HUES48 (cell line): ENCODE results near the gene CACNA1E.

ENCODE experiments used
- H3K27ac ChIP-seq: one replicate; pipeline ENCODE4 v1.7.0; 2013; ENCODE audit warnings: low read depth, low read length, inconsistent platforms
- H3K27me3 ChIP-seq: 2 replicates; pipeline ENCODE4 v1.6.1; 2013; ENCODE audit warnings: mild to moderate bottlenecking, low read length; ENCODE audit not compliant: control insufficient read depth, insufficient read depth
- H3K36me3 ChIP-seq: 2 replicates; pipeline ENCODE4 v1.6.1; 2013; ENCODE audit warnings: low read length; ENCODE audit not compliant: control insufficient read depth, insufficient read depth
- H3K4me1 ChIP-seq: 2 replicates; pipeline ENCODE4 v1.6.1; 2013; ENCODE audit warnings: mild to moderate bottlenecking, low read length; ENCODE audit not compliant: control insufficient read depth, insufficient read depth
- H3K4me3 ChIP-seq: 2 replicates; pipeline ENCODE4 v1.5.1; 2013; ENCODE audit warnings: mild to moderate bottlenecking, low read depth, low read length
- H3K9ac ChIP-seq: 2 replicates; pipeline ENCODE4 v1.6.1; 2013; ENCODE audit warnings: mild to moderate bottlenecking, low read depth, low read length, moderate library complexity
- H3K9me3 ChIP-seq: 2 replicates; pipeline ENCODE4 v1.6.1; 2013; ENCODE audit warnings: low read length; ENCODE audit not compliant: control insufficient read depth, insufficient read depth

Gene CACNA1E

DNA sequence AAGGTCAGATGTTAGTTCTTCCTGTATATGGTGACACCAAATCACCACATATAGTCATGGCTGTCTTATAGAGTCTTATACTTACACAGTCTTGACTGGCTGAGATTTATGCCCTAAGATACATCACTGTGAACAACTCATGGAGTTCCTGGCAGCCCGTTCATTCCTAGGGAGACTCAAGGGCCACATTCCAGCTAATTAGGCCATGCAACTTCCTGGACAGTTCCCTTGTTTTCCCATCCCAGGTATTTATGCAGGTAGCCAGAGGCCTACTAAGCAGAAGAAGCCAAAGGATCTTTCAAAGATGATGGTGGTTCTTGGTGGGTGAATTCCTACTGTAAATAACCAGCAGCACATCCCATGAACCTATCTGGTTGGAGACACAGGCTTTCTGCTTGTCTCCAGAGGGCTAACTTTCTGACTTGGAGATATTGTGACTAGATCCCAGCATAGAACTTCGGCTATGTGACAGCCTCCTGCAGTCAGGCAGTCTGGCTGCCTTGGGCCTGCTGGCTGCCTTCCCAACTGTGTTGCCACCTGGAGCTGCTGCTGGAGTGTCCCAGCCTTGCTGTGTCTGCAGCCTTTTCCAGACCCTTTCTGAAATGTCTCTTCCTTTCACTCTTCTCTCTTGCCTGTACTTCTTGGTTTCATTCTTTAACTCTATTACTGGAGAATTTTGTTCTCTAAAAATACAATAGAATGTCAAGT lies 283.8 kb downstream of the CACNA1E start:
- Histone ChIP-seq H3K4me1 (no peaks in the 10 kb centered on the region), H3K9me3 (no peaks in the 10 kb centered on the region), H3K4me3 (no peak overlapping the region), H3K9ac (no peak overlapping the region), H3K27ac (no peak overlapping the region), H3K27me3 (no peaks in the 10 kb centered on the region), H3K36me3 (no peaks in the 10 kb centered on the region)

DNA sequence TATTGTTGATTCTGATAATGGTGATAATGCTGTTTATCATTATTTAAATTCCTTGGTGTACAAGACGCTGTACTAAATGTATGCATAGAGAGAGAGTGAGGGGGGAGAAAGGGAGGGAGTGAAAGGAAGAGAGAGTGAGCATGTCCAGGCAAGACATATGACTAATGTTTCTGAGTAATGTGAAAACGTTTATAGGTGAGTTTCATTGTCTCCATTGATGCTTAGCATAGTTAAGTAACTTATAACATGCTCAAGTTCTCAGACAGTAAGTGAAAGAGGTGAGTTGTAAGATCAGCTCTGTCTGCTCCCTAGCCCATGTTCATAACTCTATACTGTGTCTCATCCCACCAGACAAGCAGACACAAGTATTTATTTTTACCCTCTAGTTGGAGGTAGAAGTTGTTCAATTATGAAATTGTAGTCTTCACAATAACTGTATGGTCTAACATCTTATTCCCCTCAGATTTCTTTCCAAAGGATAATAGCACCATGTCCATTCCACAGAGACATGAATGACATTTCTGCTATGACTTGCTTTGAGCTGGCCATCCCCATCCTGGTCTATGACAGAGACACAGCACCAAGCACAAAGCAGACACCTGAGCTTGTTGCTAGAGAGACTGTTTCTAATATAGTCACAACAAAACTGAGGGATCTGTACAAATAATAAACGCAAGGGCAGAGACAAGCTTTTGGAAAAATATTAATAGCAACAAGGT lies 285.1 kb downstream of the CACNA1E start:
- Histone ChIP-seq H3K4me1 (no peaks in the 10 kb centered on the region), H3K4me3 (no peak overlapping the region), H3K27ac (no peak overlapping the region), H3K9me3 (no peaks in the 10 kb centered on the region), H3K36me3 (no peaks in the 10 kb centered on the region), H3K27me3 (no peaks in the 10 kb centered on the region), H3K9ac (no peak overlapping the region)

DNA sequence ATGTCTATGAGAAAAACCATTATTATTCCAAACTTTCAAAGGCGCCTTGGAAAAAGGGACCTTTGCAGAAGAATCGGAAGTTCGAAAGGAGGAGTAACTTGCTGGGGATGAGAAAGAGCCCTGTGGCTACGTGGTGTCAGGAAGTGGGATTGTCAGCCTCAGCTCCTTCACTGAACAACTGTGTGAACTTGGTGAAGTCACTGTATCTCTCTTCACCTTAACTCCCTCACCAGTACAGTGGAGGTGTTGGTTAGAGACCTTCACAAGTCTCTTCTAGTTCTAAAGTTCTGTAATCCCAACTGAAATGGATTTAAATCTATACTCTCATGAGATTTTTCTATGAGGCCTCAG lies 285.6 kb downstream of the CACNA1E start:
- Histone ChIP-seq H3K36me3 (no peaks in the 10 kb centered on the region), H3K4me3 (no peak overlapping the region)

DNA sequence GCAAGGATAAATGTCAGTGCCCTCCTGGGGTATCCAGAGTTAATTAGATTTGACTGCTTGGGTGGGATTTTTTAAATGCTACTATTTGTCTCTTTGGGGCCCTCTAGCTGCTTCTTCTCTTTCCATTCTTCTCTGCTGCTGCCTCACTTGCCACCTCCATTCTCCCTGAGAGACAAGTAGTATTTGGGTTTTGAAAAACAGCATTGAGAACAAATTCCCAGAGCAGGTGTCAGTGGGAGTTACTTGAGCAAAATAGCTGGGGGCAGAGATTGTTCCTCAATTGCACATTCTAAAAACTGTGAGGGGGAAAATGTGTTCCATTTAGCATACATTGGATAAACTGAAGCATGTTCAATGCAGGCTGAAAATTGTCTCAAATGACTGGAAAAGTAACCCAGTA lies 286.5 kb downstream of the CACNA1E start:
- H3K9me3 ChIP-seq: no peaks in the 10 kb centered on the region
- no peaks in the 10 kb centered on the region for H3K36me3 ChIP-seq
- no peak overlapping the region for H3K4me3 ChIP-seq
- no peaks in the 10 kb centered on the region for H3K27me3 ChIP-seq
- H3K4me1 ChIP-seq: no peaks in the 10 kb centered on the region
- H3K9ac ChIP-seq: no peak overlapping the region
- H3K27ac ChIP-seq: no peak overlapping the region

More for the DNA sequence above, 285.6 kb downstream of the CACNA1E start:
- Histone ChIP-seq H3K4me1 (no peaks in the 10 kb centered on the region), H3K9ac (no peak overlapping the region), H3K9me3 (no peaks in the 10 kb centered on the region), H3K27me3 (no peaks in the 10 kb centered on the region), H3K27ac (no peak overlapping the region)

DNA sequence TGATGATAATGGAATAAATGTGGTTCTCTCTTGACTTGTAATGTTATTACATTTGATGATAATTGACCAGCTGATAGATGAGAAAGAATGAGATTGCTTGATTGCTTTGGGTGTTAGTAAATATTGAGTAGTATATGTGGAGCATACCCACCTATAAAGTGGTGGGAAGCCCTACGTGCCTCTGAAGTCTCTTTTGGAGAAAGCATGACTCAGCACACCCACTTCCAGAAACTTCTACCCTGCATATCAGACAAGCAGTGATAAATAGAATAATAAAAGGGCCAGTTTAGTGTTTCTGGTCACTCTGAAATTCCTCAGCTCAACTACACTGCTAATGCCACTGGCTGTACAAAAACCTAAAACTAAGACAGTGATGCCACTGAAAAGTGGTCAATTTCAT lies 289.4 kb downstream of the CACNA1E start:
- Histone ChIP-seq H3K9ac (no peak overlapping the region), H3K4me1 (no peaks in the 10 kb centered on the region), H3K4me3 (no peak overlapping the region), H3K9me3 (no peaks in the 10 kb centered on the region), H3K36me3 (no peaks in the 10 kb centered on the region), H3K27me3 (no peaks in the 10 kb centered on the region), H3K27ac (no peak overlapping the region)

DNA sequence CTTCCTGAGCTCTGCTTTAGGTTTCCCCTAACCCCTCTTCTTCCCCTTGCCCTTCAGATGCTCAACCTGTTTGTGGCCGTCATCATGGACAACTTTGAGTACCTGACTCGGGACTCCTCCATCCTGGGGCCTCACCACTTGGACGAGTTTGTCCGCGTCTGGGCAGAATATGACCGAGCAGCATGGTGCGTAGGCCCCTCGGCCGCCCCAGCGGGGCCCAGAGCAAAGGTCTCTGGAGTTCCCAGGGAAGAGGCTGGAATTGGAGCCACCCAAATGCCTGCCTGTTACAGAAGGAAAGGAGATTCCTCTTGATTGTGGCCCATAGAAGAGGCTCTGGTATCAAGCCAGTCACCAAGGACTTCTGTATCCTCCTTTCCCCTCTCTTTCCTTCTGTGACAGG lies 292.7 kb downstream of the CACNA1E start:
- no peaks in the 10 kb centered on the region for H3K9me3 ChIP-seq
- no peak overlapping the region for H3K27ac ChIP-seq
- H3K4me1 ChIP-seq: no peaks in the 10 kb centered on the region
- no peaks in the 10 kb centered on the region for H3K27me3 ChIP-seq
- no peak overlapping the region for H3K4me3 ChIP-seq
- no peaks in the 10 kb centered on the region for H3K36me3 ChIP-seq
- no peak overlapping the region for H3K9ac ChIP-seq

DNA sequence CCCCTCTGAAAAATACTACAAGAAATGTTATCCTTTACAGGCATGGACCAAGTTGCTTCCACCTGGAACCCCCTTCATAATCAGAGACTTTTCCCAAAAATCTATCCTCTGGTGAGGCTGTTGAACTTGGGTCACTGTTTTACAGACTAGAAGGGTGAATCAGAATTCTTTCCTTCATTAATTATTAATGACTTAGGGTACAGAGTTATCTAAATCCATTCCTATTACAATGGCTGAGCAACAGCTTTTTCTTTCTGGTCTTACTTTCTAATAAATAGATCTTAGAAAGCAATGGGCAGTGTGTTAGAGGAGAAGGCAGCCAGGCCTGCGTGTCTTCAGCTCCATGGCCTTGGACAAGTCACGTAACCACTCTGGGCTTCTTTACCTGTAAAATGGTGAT lies 294.0 kb downstream of the CACNA1E start:
- Histone ChIP-seq H3K9ac (no peak overlapping the region), H3K36me3 (no peaks in the 10 kb centered on the region), H3K4me1 (no peaks in the 10 kb centered on the region), H3K4me3 (no peak overlapping the region), H3K27ac (no peak overlapping the region), H3K27me3 (no peaks in the 10 kb centered on the region), H3K9me3 (no peaks in the 10 kb centered on the region)

DNA sequence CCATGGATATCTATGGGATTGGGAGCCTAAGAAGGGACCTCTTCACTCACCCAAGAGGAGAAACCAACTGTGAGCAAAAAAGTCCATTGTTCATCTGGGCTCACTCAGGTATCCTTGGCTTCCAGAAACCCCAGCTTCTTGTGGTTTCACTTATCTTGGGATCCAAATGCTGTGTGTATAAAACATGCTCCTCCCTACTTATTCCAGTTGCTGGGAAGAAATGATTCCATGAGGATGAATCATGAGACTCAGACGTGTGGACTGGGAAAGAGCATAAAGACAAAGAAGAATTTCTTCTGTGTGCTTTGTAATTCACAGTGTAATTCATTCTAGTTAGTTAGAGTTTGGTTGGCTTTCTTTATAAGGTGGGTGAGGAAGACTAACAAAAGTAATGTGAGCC lies 294.5 kb downstream of the CACNA1E start:
- no peaks in the 10 kb centered on the region for H3K9me3 ChIP-seq
- no peaks in the 10 kb centered on the region for H3K27me3 ChIP-seq
- peaks cover 2% of the 10 kb centered on the region; the same call in 1 of the 2 replicates for H3K4me1 ChIP-seq
- H3K4me3 ChIP-seq: no peak overlapping the region
- no peaks in the 10 kb centered on the region for H3K36me3 ChIP-seq
- no peak overlapping the region for H3K27ac ChIP-seq
- H3K9ac ChIP-seq: no peak overlapping the region

DNA sequence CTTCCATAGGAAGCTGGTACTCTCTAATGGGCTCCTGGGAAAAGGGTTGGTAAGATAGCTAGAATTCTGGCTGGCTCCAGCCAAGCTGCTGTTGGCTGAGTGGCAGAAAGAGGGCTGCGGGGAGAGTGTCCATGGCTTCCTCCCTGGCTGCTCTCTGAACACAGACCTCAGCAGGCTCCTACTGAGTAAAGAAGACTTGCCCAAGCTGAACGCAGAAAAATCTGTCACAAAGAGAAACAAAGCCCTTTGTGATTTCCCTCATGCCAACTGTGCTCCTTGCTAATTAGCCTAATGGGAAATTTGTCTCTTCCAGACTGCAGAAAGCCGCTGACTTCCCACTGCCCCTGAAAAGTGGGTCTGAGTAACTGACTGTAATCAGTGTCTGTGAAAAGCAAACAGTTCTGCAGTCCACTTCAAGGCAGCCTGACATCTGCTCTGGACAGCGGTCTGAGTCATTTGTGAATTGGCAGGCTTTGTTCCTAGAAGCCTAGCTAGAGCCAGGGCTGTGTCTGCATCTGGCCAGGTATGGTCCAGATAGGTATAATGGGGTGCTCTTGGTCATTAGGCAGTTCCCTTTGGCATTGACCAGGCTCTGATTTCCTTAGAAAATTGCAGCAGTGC lies 295.4 kb downstream of the CACNA1E start:
- Histone ChIP-seq H3K4me3 (no peak overlapping the region), H3K4me1 (peaks cover 11% of the 10 kb centered on the region), H3K9me3 (no peaks in the 10 kb centered on the region), H3K9ac (no peak overlapping the region), H3K27me3 (no peaks in the 10 kb centered on the region), H3K27ac (no peak overlapping the region), H3K36me3 (no peaks in the 10 kb centered on the region)

DNA sequence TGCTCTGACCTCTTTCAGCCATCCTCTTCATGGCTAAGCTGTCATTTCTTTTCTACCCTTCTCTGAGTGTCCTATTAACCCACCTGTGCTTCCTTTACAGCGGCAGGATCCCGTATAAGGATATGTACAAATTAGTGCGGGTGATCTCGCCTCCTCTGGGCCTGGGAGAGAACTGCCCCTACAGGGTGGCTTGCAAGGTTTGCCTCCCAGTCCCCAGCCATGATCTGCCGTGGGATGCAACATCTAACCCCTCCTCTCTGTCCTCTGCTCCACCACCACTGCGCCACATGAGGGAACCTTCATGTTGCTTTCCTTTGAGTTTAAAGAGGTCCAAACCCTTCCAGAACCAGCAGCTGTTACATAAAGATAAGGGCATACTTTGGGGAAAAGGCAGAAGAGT lies 296.0 kb downstream of the CACNA1E start:
- no peaks in the 10 kb centered on the region for H3K36me3 ChIP-seq
- peaks cover 17% of the 10 kb centered on the region for H3K4me1 ChIP-seq
- H3K27me3 ChIP-seq: no peaks in the 10 kb centered on the region
- H3K27ac ChIP-seq: no peak overlapping the region
- H3K9ac ChIP-seq: no peak overlapping the region
- H3K9me3 ChIP-seq: no peaks in the 10 kb centered on the region
- no peak overlapping the region for H3K4me3 ChIP-seq

DNA sequence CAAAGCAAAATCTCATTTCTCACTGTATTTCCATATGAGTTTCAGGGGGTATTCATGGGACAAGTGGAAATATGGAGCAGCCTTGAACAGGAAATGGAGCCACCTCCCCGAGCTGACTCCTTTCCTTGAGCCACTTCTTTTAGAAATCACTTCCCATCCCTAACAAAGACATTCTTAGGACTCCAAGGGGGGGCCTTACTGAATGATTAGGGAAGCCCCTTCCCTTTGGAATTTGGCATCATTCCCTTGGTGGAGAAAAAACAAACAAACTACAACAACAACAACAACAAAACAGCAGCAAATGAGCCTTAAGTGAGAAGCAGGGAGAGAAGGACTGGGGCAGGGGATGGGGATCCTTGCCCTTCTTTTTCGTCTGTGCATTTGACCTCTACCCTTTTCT lies 299.9 kb downstream of the CACNA1E start:
- no peaks in the 10 kb centered on the region for H3K27me3 ChIP-seq
- peak overlapping the region; percentile 24 for H3K27ac ChIP-seq

More for the DNA sequence above, 299.9 kb downstream of the CACNA1E start:
- Histone ChIP-seq H3K4me3 (no peak overlapping the region), H3K36me3 (no peaks in the 10 kb centered on the region), H3K4me1 (peaks cover 18% of the 10 kb centered on the region), H3K9me3 (no peaks in the 10 kb centered on the region), H3K9ac (no peak overlapping the region)
